Measurements from ENCODE around the gene GIMAP7.

- no peak for TF ChIP-seq CTCF (IDR thresholded peaks at IDR 0.05)
- TF ChIP-seq EZH2 (IDR thresholded peaks at IDR 0.05): no peak
These were observed 46.4 kb upstream of the GIMAP7 start for GRCh38 chr7:150468241-150468640.

Measured in neural progenitor cell (in vitro differentiated cells).